ENCODE results near the gene GRIN3B.
A peak's percentile ranks its signal among the peaks of the same experiment; 100 is the strongest.

The GRIN3B gene

DNA sequence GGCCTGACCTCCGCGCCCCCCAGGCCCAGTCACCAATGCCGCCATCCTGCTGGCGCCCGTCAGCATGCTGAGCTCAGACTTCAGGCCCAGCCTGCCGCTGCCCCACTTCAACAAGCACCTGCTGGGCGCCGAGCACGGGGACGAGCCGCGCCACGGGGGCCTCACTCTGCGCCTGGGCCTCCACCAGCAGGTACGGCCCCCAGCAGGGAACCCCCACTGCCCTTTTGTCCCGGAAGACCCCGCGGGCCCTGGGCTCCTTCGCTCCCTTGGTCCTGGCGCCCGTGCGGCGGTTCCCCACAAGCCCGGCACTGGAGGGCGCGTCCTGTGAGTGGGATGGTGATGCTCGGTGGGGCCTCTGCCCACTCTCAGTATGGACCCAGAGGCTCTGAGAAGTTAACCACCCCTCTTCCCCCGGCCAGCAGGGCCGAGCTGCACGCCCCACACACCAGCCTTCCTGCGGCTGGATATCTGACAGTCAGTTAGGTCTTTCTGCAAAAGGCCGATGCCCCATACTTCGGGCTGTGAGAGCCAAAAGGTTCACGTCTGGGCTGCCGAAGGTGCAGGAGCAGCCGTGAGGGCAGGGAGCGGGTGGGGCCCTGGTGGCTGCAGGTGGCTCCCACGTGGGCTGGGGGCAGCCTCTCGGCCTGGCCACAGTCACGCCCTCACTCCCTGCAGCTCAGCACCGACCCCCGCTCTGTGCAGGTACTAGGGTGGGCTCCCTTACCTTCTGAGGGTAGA lies 8.1 kb upstream of the GRIN3B start:
- DNase-seq, result no peak

DNA sequence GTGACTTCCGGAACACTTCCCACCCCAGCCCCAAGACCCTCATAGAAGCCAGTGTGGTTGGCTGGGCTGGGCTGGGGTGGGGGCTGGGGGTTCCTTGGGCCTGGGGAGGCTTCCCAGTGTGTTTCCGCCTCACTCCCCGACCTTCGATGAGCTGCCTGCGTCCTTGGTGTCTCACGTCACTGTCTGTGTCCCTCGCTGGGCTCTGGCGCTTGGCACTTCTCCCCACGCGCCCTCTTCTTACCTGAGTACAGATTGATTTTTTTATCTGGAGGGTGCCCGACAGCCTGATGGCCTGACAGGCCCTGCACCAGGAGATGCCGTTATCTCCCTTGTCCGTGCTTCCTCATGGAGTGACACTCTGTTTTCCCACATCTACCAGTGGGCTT lies 7.6 kb upstream of the GRIN3B start:
- DNase-seq, result no peak

DNA sequence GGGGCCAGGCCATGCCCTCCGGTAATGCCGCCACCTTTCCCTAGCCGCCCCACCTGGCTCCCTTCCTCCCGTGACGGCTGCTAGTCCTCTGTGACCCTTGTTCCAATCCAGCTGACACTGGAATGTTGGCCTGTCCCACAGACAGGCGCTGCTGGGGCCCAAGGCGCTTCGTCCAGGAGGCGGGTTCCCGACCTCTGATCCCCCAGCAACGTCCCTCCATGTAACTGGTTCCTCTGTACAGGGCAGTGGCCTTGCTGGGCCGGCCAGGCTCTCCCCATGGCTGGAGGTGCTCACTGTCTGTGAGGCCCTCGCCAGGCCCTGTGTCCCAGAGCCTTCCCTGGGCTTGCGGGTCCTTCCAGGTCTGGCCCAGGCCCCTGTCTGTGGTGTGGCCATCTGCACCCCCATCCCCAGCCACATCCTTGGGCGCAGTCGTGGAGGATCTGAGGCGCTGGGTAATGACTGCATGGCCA lies 6.8 kb upstream of the GRIN3B start:
- DNase-seq, result no peak

DNA sequence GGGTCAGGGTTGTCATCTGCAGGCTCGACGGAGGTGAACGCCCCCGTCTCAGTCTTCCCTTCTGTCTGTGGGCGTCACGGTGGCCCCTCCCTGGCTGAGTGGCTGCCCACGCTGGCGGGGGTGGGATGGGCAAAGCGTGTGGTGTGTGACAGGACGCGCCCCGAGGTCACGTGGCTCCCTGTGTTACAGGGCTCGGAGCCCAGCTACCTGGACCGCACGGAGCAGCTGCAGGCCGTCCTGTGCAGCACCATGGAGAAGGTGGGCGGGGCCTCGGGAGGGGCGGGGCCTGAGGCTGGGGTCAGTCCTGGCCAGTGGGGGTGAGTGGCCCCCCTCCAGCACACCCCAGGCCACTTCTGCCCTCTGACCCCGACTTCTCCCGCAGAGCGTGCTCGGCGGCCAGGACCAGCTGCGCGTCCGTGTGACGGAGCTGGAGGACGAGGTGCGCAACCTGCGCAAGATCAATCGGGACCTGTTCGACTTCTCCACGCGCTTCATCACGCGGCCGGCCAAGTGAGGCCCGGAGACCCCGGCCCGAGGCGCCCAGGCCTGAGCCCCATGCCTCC lies 6.3 kb upstream of the GRIN3B start:
- DNase-seq, result no peak

DNA sequence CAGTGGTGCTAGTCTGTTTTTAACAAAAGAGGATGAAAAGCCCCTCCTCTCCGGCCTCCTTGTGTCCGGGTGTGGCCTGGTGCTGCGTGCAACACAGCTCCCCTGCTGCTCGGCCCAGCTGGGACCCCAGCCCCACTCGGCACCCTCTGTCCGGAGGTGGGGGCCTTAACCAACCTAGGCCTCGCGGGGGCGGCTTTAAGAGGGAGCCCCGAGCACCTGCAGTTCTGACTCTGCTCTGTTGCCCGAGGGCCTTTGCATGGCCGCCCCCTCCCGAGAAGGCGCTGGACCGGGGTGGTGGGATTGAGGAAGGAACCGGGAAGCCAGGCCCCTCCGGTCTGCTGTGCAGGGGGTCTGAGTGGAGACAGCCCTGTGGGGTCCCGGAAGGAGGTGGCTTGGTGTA lies 5.7 kb upstream of the GRIN3B start:
- no peak for DNase-seq

DNA sequence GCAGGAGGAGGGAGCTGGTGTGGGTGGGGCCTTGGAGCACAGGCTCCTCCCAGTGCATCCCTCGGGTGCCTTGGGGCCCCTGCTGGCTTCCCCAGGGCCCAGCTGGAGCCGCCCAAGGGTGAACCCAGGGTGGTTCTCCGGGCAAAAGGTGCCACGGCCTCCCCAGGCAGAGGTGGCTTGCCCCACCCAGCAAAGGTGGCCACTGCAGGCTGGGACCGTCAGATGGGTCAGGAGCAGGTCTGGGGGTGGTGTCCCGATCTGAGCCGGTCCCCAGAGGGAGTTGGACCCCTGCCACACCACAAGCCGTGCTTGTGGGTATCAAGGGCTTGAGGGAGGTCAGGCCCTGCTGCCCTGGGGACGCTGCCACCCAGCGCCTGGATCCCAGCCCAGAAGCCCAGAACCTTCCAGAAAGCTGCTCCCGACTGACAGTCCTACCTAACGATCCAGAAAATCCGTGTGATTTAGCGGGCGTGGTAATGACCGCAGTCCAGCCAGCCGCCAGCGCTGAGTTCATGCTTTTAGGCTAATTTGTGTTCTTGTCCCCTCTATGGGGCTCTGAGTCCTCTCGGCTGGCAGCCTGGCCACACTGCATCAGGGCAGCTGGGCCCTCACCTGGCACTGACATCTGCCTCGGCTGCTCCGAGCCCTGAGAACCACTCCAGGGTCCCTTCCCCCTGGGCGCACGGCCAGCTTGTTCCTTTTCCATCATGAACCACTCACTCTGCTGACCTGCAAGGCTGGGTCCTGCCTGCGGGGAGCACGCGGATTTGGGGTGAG lies 5.0 kb upstream of the GRIN3B start:
- no peak for DNase-seq

DNA sequence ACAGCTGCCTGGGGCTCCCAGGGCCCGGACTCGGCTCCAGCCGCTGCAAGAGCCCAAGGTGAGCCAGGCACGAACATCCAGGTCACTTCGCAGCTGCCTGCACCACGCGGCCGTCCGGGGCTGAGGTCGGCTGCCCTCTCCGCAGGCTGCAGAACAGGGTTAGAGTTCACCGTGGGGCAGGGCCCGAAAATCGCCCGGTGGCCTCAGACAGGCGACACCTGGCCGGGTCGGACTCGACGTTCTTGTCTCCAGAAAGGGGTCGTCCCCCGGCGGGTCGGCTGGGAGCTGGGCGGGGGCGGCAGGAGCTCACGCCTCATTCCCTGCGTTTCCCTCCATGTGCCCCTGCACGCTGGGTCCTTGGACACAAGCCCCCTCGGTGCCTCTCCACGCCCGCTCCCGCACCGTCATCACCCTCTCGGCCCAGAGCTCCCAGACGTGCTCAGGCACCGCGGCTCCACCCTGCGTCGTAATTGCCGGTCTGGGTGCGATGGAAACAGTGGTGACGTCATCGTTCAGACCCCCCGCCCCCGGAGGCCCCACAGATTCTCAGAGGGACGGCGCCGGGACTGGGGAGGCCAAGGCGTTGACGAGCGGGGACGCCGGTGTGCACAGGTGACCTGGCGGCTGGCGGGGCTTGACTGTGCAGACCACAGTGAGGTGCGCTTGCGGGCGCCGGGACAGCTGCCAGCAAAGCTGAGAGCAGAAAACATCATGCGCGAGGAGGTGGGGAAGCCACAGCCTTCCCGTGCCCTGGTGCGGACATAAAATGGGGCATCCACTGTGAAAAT lies 4.0 kb upstream of the GRIN3B start:
- DNase-seq, result peak; percentile 74

DNA sequence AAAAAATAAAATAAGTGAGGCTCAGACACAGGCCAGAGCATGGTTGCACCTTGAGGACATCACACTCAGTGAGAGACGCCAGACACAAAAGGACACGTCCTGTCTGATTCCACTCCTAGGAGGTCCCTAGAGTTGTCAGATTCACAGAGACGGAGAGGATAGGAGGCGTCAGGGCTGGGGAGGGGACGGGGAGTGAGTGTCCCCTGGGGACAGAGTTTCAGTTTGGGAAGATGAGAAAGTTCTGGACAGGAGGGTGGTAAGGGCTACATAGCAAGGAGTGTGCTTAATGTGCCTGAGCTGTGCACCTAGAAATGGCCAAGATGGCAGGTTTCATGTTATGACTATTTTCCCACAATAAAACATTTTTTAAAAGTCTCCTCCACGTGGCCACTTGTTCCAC lies 2.2 kb upstream of the GRIN3B start:
- DNase-seq, result no peak

DNA sequence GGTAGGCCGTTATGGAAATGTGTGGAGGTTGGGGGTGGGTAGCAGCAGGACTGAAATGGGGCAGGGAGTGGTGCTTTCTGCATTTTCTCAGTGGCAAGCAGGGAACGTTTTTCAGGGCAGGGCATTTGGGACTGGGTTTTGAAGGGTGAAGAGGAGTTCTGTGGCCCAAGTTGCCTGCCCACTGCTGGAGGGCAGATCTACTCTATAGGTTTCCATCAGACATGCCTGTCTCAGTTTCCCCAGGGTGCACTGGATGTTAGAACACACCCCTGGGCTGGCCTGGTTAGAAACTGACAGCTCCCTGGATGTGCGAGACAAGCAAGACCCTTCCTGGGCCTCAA lies 870 bp upstream of the GRIN3B start:
- no peak for DNase-seq

DNA sequence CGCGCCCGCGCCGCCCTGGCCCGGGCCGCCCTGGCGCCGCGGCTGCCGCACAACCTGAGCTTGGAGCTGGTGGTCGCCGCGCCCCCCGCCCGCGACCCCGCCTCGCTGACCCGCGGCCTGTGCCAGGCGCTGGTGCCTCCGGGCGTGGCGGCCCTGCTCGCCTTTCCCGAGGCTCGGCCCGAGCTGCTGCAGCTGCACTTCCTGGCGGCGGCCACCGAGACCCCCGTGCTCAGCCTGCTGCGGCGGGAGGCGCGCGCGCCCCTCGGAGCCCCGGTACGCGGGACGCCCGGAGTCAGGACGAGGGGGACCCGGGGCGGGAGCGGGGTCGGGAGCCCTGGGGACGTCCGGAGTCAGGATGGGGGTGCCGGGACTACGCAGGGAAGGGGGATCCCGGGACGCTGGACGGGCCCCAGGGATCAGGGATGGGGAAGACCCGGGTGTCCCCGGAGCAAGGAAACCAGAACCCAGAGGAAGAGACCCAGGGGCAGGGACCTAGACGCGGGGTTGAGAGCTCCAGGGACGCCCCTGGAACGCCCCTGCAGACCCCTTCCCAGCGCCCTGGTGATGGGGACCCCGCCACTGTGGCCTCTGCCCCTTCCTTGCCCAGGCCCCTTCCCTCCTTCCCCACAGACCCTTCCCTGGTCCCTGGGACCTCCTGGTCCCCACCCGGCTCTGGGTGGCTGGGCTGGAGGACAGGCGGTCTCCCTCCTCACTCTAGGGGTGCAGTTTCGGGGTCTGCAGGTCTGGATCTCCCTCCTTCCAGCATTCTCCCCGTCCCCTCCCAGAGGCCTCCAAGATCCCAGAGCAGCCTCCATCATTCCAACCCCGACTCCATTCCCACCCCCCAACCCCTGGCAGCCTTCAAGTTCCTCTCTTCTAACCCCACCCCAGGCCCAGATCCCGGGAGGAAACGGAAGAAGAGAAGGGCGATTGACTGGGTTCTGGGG lies 645 bp downstream of the GRIN3B start:
- no peak for DNase-seq

DNA sequence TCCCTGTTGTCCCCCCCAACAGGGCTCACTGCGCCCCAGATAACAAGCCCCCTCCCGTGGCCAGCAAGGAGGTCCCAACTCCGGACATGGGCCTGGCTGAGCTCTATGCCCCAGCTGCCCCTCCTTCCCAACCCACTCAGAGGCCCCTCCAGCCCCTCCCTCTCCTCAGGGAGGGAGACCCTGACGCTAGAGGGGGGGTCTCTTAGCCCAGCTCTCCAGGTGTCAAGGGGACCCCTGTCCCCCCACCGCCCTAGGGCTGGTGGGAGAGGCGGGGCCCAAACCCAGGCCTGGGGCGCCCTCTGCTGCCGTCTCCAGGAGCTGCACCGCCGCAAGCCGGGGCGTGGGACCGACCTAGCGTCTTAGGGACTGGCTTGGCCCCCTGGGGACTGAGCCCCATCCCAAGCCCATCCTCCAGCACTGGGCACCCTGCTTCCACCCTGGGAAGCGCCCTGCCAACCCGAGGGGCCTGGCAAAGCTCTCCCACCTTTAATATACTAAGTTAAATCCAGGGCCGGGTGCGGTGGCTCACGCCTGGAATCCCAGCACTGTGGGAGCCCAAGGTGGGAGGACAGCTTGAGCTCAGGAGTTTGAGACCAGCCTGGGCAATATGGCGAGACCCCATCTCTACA lies 1.4 kb downstream of the GRIN3B start:
- peak; percentile 73 for DNase-seq

DNA sequence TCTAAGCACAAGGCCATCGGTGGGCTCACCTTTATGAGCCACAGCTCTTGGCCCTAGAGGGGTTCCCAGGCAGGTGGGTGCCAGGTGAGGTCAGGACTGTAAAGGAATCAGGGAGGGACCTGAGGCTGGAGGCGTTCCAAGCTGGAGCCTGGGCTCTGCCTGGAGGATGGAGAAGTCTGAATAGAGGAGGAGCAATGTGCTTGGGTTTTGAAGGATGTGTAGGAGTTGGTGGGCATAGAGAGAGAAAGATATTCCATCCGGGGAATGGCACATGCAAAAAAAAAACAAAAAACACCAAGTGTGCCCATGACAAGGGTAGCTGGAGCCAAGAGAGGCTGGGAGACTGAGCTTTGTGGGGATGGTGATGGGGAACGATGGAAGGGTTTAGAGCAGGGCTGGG lies 2.4 kb downstream of the GRIN3B start:
- DNase-seq, result no peak

DNA sequence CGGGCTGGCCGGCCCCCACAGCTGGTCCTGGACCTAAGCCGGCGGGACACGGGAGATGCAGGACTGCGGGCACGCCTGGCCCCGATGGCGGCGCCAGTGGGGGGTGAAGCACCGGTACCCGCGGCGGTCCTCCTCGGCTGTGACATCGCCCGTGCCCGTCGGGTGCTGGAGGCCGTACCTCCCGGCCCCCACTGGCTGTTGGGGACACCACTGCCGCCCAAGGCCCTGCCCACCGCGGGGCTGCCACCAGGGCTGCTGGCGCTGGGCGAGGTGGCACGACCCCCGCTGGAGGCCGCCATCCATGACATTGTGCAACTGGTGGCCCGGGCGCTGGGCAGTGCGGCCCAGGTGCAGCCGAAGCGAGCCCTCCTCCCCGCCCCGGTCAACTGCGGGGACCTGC lies 3.1 kb downstream of the GRIN3B start:
- DNase-seq, result no peak

DNA sequence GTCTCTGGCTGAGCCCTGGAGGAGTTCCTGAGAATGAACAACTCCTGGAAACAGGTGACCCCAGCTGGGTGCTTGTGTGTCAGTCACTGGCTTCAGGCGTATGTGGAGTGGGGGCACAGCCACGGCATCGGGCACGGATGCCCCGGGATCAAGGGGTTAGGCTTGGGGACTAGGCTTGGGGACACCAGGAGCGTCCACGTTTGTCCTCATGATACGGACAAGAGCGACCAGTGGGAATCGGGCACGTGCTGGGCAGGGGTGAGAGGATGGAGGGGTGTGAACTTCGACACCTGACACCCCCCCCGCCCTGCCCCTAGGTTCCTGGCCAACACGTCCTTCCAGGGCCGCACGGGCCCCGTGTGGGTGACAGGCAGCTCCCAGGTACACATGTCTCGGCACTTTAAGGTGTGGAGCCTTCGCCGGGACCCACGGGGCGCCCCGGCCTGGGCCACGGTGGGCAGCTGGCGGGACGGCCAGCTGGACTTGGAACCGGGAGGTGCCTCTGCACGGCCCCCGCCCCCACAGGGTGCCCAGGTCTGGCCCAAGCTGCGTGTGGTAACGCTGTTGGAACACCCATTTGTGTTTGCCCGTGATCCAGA lies 4.1 kb downstream of the GRIN3B start:
- no peak for DNase-seq

DNA sequence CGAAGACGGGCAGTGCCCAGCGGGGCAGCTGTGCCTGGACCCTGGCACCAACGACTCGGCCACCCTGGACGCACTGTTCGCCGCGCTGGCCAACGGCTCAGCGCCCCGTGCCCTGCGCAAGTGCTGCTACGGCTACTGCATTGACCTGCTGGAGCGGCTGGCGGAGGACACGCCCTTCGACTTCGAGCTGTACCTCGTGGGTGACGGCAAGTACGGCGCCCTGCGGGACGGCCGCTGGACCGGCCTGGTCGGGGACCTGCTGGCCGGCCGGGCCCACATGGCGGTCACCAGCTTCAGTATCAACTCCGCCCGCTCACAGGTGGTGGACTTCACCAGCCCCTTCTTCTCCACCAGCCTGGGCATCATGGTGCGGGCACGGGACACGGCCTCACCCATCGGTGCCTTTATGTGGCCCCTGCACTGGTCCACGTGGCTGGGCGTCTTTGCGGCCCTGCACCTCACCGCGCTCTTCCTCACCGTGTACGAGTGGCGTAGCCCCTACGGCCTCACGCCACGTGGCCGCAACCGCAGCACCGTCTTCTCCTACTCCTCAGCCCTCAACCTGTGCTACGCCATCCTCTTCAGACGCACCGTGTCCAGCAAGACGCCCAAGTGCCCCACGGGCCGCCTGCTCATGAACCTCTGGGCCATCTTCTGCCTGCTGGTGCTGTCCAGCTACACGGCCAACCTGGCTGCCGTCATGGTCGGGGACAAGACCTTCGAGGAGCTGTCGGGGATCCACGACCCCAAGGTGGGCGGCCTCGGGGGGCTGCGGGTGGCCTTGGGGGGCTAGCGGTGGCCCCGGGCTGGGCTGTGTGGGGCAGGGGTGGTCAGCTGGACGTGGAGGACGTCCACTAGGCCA lies 4.8 kb downstream of the GRIN3B start:
- no peak for DNase-seq

DNA sequence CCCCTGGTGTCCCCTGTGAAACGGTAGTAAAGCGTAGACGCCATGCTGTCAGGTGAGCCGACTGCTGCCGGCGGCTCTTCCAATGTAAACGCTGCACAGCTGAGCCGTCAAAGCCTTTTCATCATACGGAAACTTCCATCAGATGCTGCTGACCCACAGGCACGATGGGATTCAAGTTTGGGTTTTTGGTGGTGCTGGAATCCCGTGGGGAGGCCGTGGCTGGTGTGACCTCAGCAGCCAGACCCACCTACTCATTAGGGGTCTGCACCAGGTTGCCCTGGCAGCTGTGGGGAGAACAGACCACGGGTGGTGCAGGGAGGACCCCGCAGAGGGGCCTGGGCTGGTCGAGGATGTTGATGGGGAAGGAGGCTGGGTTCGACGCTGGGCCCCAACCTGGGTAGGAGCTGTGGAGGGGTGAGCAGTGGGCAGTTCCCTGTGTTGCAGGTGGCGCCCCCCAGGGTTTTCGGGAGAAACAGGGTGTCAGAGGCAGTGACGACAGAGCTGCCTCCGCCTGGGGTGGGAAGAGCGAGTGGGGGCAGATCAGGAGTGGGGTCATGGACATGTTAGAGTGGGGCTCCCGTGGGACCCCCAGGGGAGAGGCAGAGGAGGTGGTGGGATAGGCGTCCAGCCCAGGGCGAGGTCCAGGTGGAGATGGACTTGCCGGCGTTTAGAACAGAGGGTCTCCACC lies 6.6 kb downstream of the GRIN3B start:
- DNase-seq, result no peak

DNA sequence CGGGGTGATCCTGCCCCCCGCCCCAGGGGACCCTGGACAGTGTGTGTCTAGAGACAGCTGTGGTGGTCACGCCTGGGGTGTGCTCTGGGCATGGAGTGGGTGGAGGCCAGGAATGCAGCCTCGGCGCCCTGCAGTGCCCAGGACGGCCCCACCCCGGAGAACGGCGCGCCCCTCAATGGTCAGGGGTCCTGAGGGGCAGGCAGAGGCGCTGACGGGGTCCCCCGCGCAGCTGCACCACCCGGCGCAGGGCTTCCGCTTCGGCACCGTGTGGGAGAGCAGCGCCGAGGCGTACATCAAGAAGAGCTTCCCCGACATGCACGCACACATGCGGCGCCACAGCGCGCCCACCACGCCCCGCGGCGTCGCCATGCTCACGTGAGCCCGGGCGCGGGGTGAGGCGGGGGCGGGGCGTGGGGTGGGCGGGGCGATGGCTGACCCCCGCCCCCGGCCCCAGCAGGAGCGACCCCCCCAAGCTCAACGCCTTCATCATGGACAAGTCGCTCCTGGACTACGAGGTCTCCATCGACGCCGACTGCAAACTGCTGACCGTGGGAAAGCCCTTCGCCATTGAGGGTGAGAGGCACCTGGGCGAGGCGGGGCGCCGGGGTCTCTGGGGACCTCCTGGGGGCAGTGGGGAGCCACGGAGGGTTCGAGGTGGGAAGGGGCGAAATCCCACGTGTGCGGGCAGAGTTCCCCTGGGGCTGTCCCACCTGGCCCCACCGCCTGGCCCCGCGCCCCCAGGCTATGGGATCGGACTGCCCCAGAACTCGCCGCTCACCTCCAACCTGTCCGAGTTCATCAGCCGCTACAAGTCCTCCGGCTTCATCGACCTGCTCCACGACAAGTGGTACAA lies 7.4 kb downstream of the GRIN3B start:
- no peak for DNase-seq

DNA sequence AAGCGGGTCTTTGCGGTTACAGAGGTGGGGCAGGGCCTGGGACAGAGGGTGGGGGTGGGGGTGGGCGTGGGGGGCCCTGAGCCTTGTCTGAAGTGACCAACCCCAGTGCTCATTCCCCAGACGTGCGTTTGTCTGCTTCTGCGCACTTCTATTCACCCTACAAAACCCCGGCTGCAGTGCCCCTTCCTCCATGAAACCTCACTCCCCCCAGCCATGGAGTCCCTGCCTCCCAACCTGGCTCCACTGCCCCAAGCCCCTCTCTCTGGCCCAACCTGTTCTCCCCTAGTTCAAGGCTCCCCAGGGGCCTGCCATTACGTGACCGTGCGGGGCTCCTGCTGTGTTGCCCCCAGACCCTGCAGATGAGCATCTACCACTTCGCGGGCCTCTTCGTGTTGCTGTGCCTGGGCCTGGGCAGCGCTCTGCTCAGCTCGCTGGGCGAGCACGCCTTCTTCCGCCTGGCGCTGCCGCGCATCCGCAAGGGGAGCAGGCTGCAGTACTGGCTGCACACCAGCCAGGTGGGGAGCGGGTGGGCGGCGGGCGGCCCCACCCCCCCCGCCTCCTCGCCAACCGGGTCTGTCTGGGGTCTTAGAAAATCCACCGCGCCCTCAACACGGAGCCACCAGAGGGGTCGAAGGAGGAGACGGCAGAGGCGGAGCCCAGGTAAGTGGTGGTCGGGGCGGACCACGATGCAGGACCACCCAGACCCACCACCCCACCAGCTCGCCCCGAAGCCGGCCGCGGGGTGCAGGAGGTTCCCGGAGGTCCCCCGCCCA lies 8.2 kb downstream of the GRIN3B start:
- no peak for DNase-seq
